ENCODE measurements around the gene USO1. TPM values are rescaled to one million over a fixed set of nuclear protein-coding genes. Genes with fewer than 3 reads are reported as not detected.

USO1 gene
- total and polyA plus RNA-seq, 4 donors: 29.0 to 102 (median 45.0) TPM

DNA sequence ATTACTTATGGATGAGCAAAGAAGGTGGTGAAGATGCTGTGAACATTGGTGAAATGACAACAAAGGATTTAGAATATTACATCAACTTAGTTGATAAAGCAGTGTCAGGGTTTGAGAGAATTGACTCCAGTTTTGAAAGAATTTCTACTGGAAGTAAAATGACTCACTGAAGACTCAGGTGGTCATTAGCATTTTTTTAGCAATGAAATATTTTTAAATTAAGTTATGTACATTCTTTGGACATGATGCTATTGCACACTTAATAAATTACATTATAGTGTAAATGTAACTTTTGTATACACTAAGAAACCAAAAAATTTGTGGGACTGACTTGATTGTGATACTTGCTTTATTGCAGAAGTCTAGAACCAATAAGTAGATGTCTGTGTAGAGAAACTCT is 56.9 kb downstream of the USO1 start:
- H3K4me3 ChIP-seq: no peak overlapping the region
- H3K36me3 ChIP-seq (ENCODE audit: control insufficient read depth in 4 of 4, insufficient read depth in 4 of 4, low read length in 4 of 4): peaks cover 8 to 37% (median 34%) of the 10 kb centered on the region in 4 donors
- no peaks in the 10 kb centered on the region for H3K27me3 ChIP-seq (ENCODE audit: control insufficient read depth in 3 of 3, insufficient read depth in 3 of 3, low read length in 2 of 3)
- no peak overlapping the region for H3K9ac ChIP-seq (ENCODE audit: insufficient read depth in 1 of 2, low read length in 2 of 2)
- no peak for TF ChIP-seq CTCF (IDR thresholded peaks at IDR 0.05; ENCODE audit: control extremely low read depth, extremely low read depth)
- H3K9me3 ChIP-seq (ENCODE audit: control insufficient read depth in 4 of 4, insufficient read depth in 3 of 4, low read length in 3 of 4): peaks cover 0 to 4% (median 0%) of the 10 kb centered on the region in 4 donors
- DNase-seq (no peak), ATAC-seq (ENCODE audit: insufficient read depth, low FRiP score) (no peak)
- no peak overlapping the region for H3K27ac ChIP-seq (ENCODE audit: low read depth in 1 of 2, low read length in 1 of 2)
- no peaks in the 10 kb centered on the region for H3K4me1 ChIP-seq (ENCODE audit: control insufficient read depth in 5 of 5, insufficient read depth in 5 of 5, low read length in 5 of 5)

DNA sequence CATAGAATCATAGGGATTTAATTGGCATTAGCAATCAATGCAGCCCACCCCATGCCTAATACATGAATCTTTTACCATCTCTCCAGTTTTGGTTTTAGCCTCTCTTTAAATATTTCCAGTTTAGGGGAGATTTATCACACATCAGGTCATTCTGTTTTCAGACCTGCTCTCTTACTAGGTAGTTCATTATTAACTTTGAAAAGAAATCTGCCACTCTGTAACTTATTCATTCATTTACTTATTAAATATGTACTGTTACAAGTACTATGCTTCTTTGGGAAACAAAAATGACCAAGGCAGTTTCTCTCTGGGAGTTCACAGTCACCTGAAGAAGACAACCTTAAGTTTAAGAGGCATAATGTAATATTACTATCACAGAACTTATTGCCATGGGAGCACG is 62.1 kb downstream of the USO1 start:
- 94 to 95% methylated on average over 1 of the region's 1 CpG for WGBS, 2 donors
- Histone ChIP-seq H3K27ac (ENCODE audit: low read depth in 1 of 2, low read length in 1 of 2) (no peak overlapping the region), H3K4me1 (ENCODE audit: control insufficient read depth in 5 of 5, insufficient read depth in 5 of 5, low read length in 5 of 5) (no peaks in the 10 kb centered on the region), H3K4me3 (no peak overlapping the region), H3K36me3 (ENCODE audit: control insufficient read depth in 4 of 4, insufficient read depth in 4 of 4, low read length in 4 of 4) (peaks cover 12 to 35% (median 24%) of the 10 kb centered on the region in 4 donors), H3K9me3 (ENCODE audit: control insufficient read depth in 4 of 4, insufficient read depth in 3 of 4, low read length in 3 of 4) (no peaks in the 10 kb centered on the region), H3K9ac (ENCODE audit: insufficient read depth in 1 of 2, low read length in 2 of 2) (no peak overlapping the region), H3K27me3 (ENCODE audit: control insufficient read depth in 3 of 3, insufficient read depth in 3 of 3, low read length in 2 of 3) (no peaks in the 10 kb centered on the region)
- TF ChIP-seq CTCF (IDR thresholded peaks at IDR 0.05; ENCODE audit: control extremely low read depth, extremely low read depth): no peak
- DNase-seq: peak in 1 of 3 donors; percentile 2
- no peak for ATAC-seq (ENCODE audit: insufficient read depth, low FRiP score)

DNA sequence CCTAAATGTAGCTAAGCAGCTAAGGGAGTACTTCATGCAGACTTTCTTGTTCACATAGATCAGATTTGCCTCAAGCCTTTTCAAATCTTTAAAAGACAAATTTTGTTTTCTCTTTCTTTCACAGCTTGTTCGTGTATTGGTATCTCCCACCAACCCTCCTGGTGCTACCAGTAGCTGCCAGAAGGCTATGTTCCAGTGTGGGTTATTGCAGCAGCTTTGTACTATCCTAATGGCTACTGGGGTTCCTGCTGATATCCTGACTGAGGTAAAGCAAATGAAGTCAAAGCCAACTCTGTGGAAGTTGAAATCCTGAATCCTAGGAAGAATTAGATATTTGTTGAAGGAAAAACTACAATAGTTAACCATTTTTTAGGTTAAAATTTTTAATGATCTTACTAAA is 62.6 kb downstream of the USO1 start:
- H3K36me3 ChIP-seq (ENCODE audit: control insufficient read depth in 4 of 4, insufficient read depth in 4 of 4, low read length in 4 of 4): peaks cover 12 to 35% (median 24%) of the 10 kb centered on the region in 4 donors
- no peaks in the 10 kb centered on the region for H3K27me3 ChIP-seq (ENCODE audit: control insufficient read depth in 3 of 3, insufficient read depth in 3 of 3, low read length in 2 of 3)
- H3K4me3 ChIP-seq: no peak overlapping the region
- no peak overlapping the region for H3K27ac ChIP-seq (ENCODE audit: low read depth in 1 of 2, low read length in 1 of 2)
- H3K4me1 ChIP-seq (ENCODE audit: control insufficient read depth in 5 of 5, insufficient read depth in 5 of 5, low read length in 5 of 5): no peaks in the 10 kb centered on the region
- H3K9ac ChIP-seq (ENCODE audit: insufficient read depth in 1 of 2, low read length in 2 of 2): no peak overlapping the region
- H3K9me3 ChIP-seq (ENCODE audit: control insufficient read depth in 4 of 4, insufficient read depth in 3 of 4, low read length in 3 of 4): no peaks in the 10 kb centered on the region
- 88 to 90% methylated on average over 1 of the region's 1 CpG for WGBS, 2 donors
- no peak for DNase-seq
- no peak for ATAC-seq (ENCODE audit: insufficient read depth, low FRiP score)
- no peak for TF ChIP-seq CTCF (IDR thresholded peaks at IDR 0.05; ENCODE audit: control extremely low read depth, extremely low read depth)

GRCh38 chr4:75790024-75790423 is 65.6 kb downstream of the USO1 start:
- H3K27me3 ChIP-seq (ENCODE audit: control insufficient read depth in 3 of 3, insufficient read depth in 3 of 3, low read length in 2 of 3): no peaks in the 10 kb centered on the region
- DNase-seq (no peak), ATAC-seq (ENCODE audit: insufficient read depth, low FRiP score) (no peak)
- peaks cover 6 to 33% (median 17%) of the 10 kb centered on the region in 4 donors for H3K36me3 ChIP-seq (ENCODE audit: control insufficient read depth in 4 of 4, insufficient read depth in 4 of 4, low read length in 4 of 4)
- no peaks in the 10 kb centered on the region for H3K4me1 ChIP-seq (ENCODE audit: control insufficient read depth in 5 of 5, insufficient read depth in 5 of 5, low read length in 5 of 5)
- no peak overlapping the region for H3K9ac ChIP-seq (ENCODE audit: insufficient read depth in 1 of 2, low read length in 2 of 2)
- H3K4me3 ChIP-seq: no peak overlapping the region
- H3K9me3 ChIP-seq (ENCODE audit: control insufficient read depth in 4 of 4, insufficient read depth in 3 of 4, low read length in 3 of 4): no peaks in the 10 kb centered on the region
- 85 to 88% methylated on average over 1 of the region's 1 CpG for WGBS, 2 donors
- no peak for TF ChIP-seq CTCF (IDR thresholded peaks at IDR 0.05; ENCODE audit: control extremely low read depth, extremely low read depth)
- H3K27ac ChIP-seq (ENCODE audit: low read depth in 1 of 2, low read length in 1 of 2): no peak overlapping the region

Measured in lung (tissue), 12 donors.